ENCODE measurements around the gene PEMT. TPM values are rescaled to one million over a fixed set of nuclear protein-coding genes. Genes with fewer than 3 reads are reported as not detected.

PEMT gene
- total RNA-seq, 4 donors from 2014 or later: 29.9 to 47.5 (median 44.3) TPM

- intact Hi-C loops (cut with DNase I; ENCODE audit: low total_unique reads): loop anchor here (10.0 kb wide), 1 partner anchor 45 kb away; no protein-coding TSS in a partner anchor
- TF ChIP-seq POLR2A (IDR thresholded peaks at IDR 0.05): no peak
- TF ChIP-seq CTCF (IDR thresholded peaks at IDR 0.05): no peak
- WGBS, 2 donors: 92 to 97% methylated on average over 5 to 10 of the region's 10 CpGs
- no peak overlapping the region for H3K4me3 ChIP-seq (ENCODE audit: low read depth, poor library complexity, severe bottlenecking)
- no peak for DNase-seq (ENCODE audit: low spot score in 2 of 2)
Observed at GRCh38 chr17:17519886-17520285, 71.6 kb downstream of the PEMT start.

- H3K4me3 ChIP-seq (ENCODE audit: low read depth, poor library complexity, severe bottlenecking): no peak overlapping the region
- WGBS, 2 donors: 88 to 89% methylated on average over 5 of the region's 5 CpGs
- intact Hi-C loops (cut with DNase I; ENCODE audit: low total_unique reads): loop anchor here (10.0 kb wide), 1 partner anchor 46 kb away; no protein-coding TSS in a partner anchor
- DNase-seq (ENCODE audit: low spot score in 2 of 2): no peak
- no peak for TF ChIP-seq CTCF (IDR thresholded peaks at IDR 0.05)
- no peak for TF ChIP-seq POLR2A (IDR thresholded peaks at IDR 0.05)
Observed at GRCh38 chr17:17518951-17519350, 72.6 kb downstream of the PEMT start.

- 82 to 84% methylated on average over 10 to 15 of the region's 15 CpGs for WGBS, 2 donors
- DNase-seq (ENCODE audit: low spot score in 2 of 2): no peak
- H3K4me3 ChIP-seq (ENCODE audit: low read depth, poor library complexity, severe bottlenecking): no peak overlapping the region
- TF ChIP-seq POLR2A (IDR thresholded peaks at IDR 0.05): no peak
- TF ChIP-seq CTCF (IDR thresholded peaks at IDR 0.05): no peak
- intact Hi-C loops (cut with DNase I; ENCODE audit: low total_unique reads): loop anchor here (10.0 kb wide), 1 partner anchor 47 kb away; no protein-coding TSS in a partner anchor
Observed at GRCh38 chr17:17518014-17518413, 73.5 kb downstream of the PEMT start.

GRCh38 chr17:17516941-17517720 is 74.4 kb downstream of the PEMT start:
- DNase-seq (ENCODE audit: low spot score in 2 of 2): no peak
- TF ChIP-seq POLR2A (IDR thresholded peaks at IDR 0.05) (no peak), CTCF (IDR thresholded peaks at IDR 0.05) (no peak)
- intact Hi-C loops (cut with DNase I; ENCODE audit: low total_unique reads): loop anchor here (10.0 kb wide), 1 partner anchor 48 kb away; no protein-coding TSS in a partner anchor
- WGBS, 2 donors: 85% methylated on average over 9 to 14 of the region's 14 CpGs
- no peak overlapping the region for H3K4me3 ChIP-seq (ENCODE audit: low read depth, poor library complexity, severe bottlenecking)

- DNase-seq (ENCODE audit: low spot score in 2 of 2): no peak
- H3K4me3 ChIP-seq (ENCODE audit: low read depth, poor library complexity, severe bottlenecking): no peak overlapping the region
- intact Hi-C loops (cut with DNase I; ENCODE audit: low total_unique reads): loop anchor here (10.0 kb wide), 1 partner anchor 49 kb away; no protein-coding TSS in a partner anchor
- 73 to 82% methylated on average over 21 of the region's 21 CpGs for WGBS, 2 donors
- TF ChIP-seq POLR2A (IDR thresholded peaks at IDR 0.05): no peak
- TF ChIP-seq CTCF (IDR thresholded peaks at IDR 0.05): no peak
Observed at GRCh38 chr17:17515934-17516930, 75.3 kb downstream of the PEMT start.
